Uterus (tissue), 4 donors: Measurements from ENCODE around the gene PCDHA2. TPM values are rescaled to one million over a fixed set of nuclear protein-coding genes. Genes with fewer than 3 reads are reported as not detected.
"Not testable (repeated sequence)": the region's sequence is repeated elsewhere in the genome, so short reads cannot be mapped to it uniquely, and the experiment has no call there.

Experiments
- DNase-seq, 2 donors: peaks; one replicate each; pipeline ENCODE4 v3.0.0-alpha.2; 2019 to 2020
- H3K27ac ChIP-seq, 2 donors: fragments of 200-600 bp; sonication (generic); 1 replicate in 1 of 2; 2 replicates in 1 of 2; pipeline ENCODE4 v1.5.1; 2016 to 2018
- H3K27me3 ChIP-seq, 2 donors: fragments of 200-600 bp; sonication (generic); one replicate each; pipeline ENCODE4 v1.5.1; 2018 to 2019; ENCODE audit warnings: control low read depth in 1 of 2
- H3K36me3 ChIP-seq, 2 donors: fragments of 200-600 bp; sonication (generic); one replicate each; pipeline ENCODE4 v1.5.1; 2019; ENCODE audit warnings: control low read depth in 1 of 2
- H3K4me1 ChIP-seq, 2 donors: fragments of 200-600 bp; sonication (generic); one replicate each; pipeline ENCODE4 v1.5.1; 2018 to 2019; ENCODE audit warnings: control low read depth in 1 of 2
- H3K4me3 ChIP-seq, 2 donors: fragments of 200-600 bp; sonication (generic); 1 replicate in 1 of 2; 2 replicates in 1 of 2; pipeline ENCODE4 v1.5.1; 2018 to 2019; ENCODE audit warnings: mild to moderate bottlenecking in 1 of 2
- H3K9me3 ChIP-seq, 2 donors: fragments of 200-600 bp; sonication (generic); one replicate each; pipeline ENCODE4 v1.5.1; 2019; ENCODE audit warnings: control low read depth in 1 of 2
- POLR2A ChIP-seq, 2 donors: fragments of 450-650 bp; IDR thresholded peaks; one replicate each; pipeline ENCODE4 v1.6.1; 2016; ENCODE audit warnings: antibody characterized with exemption in 2 of 2, mild to moderate bottlenecking in 1 of 2, moderate library complexity in 1 of 2
- intact Hi-C: fragments of 100-400 bp; cut with DNase I; formaldehyde crosslinking; loops from one replicate; pipeline ENCODE4 v1.15.1; 2023; ENCODE audit warnings: low total_unique reads
- total RNA-seq, 4 donors: library from RNA; depleted of rRNA in 3 of 4; stranded (reverse); fragments of >200 nt in 3 of 4; gene quantifications; one replicate each; pipeline versions ENCODE4 v1.1.0 to v1.2.4, GENCODE V29; 2014 to 2023
- TF ChIP-seq, protein P1 (sequence below), 4 experiments: fragments of 200-600 bp in 2 of 4; fragments of 450-650 bp in 2 of 4; sonication (generic) in 2 of 4; IDR thresholded peaks; one replicate each; pipeline ENCODE4 v1.5.1; 2016 to 2019; ENCODE audit warnings: antibody characterized with exemption in 4 of 4, mild to moderate bottlenecking in 2 of 4, moderate library complexity in 1 of 4
- donor health status: DM: yes; HTN: yes; CAD: no.

Gene PCDHA2
- total RNA-seq, 4 donors from 2014 or later = 0.26 to 0.76 (median 0.52) TPM; not detected in 1

DNA sequence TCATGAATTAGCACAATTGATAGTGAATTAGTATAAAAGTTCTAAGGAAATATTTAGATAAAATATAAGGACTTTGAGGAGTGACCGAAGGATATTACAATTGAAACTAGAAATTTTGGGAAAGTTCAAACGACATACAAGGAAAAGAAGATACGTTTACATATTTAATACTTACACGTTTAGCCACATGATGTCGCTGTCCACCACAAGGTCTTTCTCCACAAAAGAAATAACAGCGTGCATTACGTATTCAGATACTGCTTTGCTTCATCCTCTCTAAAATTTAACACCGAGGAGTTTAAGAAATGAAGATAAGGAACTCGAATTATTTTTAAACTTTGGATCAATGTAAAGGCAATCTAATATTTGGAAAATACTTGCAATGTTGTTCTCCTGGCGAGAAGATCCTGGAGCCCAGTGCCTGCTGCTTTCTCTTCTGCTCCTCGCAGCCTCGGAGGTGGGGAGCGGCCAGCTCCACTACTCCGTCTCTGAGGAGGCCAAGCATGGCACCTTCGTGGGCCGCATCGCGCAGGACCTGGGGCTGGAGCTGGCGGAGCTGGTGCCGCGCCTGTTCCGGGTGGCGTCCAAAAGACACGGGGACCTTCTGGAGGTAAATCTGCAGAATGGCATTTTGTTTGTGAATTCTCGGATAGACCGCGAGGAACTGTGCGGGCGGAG lies 6.3 kb downstream of the PCDHA2 start, which contains the start of gene PCDHA3:
Gene PCDHA3, plus strand, starts transcription at position 242 of the 678 bp plus-strand sequence.
- Histone ChIP-seq H3K4me1 (no peaks in the 10 kb centered on the region), H3K27ac (peak within 1 kb of the TSS in 1 of 2 donors; percentile 59)

DNA sequence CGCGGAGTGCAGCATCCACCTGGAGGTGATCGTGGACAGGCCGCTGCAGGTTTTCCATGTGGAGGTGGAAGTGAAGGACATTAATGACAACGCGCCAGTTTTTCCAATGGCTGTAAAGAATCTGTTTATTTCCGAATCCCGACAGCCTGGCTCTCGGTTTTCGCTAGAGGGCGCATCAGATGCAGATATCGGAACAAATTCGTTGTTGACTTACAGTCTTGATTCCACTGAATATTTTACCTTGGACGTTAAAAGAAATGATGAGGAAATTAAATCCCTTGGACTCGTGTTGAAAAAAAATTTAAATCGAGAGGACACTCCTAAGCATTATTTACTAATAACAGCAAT lies 6.8 kb downstream of the PCDHA2 start:
- H3K9me3 ChIP-seq = peaks cover 0 to 4% of the 10 kb centered on the region in 2 donors
- TF ChIP-seq, protein P1, sequence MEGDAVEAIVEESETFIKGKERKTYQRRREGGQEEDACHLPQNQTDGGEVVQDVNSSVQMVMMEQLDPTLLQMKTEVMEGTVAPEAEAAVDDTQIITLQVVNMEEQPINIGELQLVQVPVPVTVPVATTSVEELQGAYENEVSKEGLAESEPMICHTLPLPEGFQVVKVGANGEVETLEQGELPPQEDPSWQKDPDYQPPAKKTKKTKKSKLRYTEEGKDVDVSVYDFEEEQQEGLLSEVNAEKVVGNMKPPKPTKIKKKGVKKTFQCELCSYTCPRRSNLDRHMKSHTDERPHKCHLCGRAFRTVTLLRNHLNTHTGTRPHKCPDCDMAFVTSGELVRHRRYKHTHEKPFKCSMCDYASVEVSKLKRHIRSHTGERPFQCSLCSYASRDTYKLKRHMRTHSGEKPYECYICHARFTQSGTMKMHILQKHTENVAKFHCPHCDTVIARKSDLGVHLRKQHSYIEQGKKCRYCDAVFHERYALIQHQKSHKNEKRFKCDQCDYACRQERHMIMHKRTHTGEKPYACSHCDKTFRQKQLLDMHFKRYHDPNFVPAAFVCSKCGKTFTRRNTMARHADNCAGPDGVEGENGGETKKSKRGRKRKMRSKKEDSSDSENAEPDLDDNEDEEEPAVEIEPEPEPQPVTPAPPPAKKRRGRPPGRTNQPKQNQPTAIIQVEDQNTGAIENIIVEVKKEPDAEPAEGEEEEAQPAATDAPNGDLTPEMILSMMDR (IDR thresholded peaks at IDR 0.05) = peak in 2 of 4 experiments; percentile 8 to 27
- TF ChIP-seq POLR2A (IDR thresholded peaks at IDR 0.05) = no peak
- H3K4me3 ChIP-seq = peak overlapping the region; percentile 2 to 29
- no peaks in the 10 kb centered on the region for H3K4me1 ChIP-seq
- no peaks in the 10 kb centered on the region for H3K36me3 ChIP-seq
- no peaks in the 10 kb centered on the region for H3K27me3 ChIP-seq
- DNase-seq = no peak
- intact Hi-C loops = no loop called here
- H3K27ac ChIP-seq = peak overlapping the region in 1 of 2 donors; percentile 59

More for the DNA sequence above, 6.3 kb downstream of the PCDHA2 start, which contains the start of gene PCDHA3:
- no peak for TF ChIP-seq POLR2A (IDR thresholded peaks at IDR 0.05)
- TF ChIP-seq, protein P1 (IDR thresholded peaks at IDR 0.05) = peak in 2 of 4 experiments; percentile 27 to 32
- H3K4me3 ChIP-seq = peak within 1 kb of the TSS; percentile 2 to 29
- DNase-seq = no peak
- H3K9me3 ChIP-seq = peaks cover 0 to 7% of the 10 kb centered on the region in 2 donors
- intact Hi-C loops = no loop called here
- no peaks in the 10 kb centered on the region for H3K36me3 ChIP-seq
- no peaks in the 10 kb centered on the region for H3K27me3 ChIP-seq

DNA sequence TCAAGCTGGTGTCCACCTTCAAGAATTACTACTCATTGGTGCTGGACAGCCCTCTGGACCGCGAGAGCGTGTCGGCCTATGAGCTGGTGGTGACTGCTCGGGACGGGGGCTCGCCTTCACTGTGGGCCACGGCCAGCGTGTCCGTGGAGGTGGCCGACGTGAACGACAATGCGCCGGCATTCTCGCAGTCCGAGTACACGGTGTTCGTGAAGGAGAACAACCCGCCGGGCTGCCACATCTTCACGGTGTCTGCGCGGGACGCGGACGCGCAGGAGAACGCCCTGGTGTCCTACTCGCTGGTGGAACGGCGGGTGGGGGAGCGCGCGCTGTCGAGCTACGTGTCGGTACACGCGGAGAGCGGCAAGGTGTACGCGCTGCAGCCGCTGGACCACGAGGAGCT lies 7.7 kb downstream of the PCDHA2 start:
- H3K9me3 ChIP-seq, H3K4me3 ChIP-seq, H3K36me3 ChIP-seq, intact Hi-C loops, H3K4me1 ChIP-seq, H3K27me3 ChIP-seq, DNase-seq, H3K27ac ChIP-seq: not testable (repeated sequence)

DNA sequence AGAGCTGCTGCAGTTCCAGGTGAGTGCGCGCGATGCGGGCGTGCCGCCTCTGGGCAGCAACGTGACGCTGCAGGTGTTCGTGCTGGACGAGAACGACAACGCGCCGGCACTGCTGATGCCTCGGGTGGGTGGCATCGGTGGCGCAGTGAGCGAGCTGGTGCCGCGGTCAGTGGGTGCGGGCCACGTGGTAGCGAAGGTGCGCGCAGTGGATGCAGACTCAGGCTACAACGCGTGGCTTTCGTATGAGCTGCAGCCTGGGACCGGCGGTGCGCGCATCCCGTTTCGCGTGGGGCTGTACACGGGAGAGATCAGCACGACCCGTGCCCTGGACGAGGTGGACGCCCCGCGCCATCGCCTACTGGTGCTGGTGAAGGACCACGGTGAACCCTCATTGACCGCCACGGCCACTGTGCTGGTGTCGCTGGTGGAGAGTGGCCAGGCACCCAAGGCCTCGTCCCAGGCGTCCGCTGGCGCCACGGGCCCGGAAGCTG lies 8.2 kb downstream of the PCDHA2 start:
- no peaks in the 10 kb centered on the region for H3K4me1 ChIP-seq
- H3K36me3 ChIP-seq = no peaks in the 10 kb centered on the region
- TF ChIP-seq, protein P1 (IDR thresholded peaks at IDR 0.05) = no peak
- no peak for TF ChIP-seq POLR2A (IDR thresholded peaks at IDR 0.05)
- intact Hi-C loops = no loop called here
- H3K4me3 ChIP-seq = no peak overlapping the region
- no peaks in the 10 kb centered on the region for H3K27me3 ChIP-seq
- no peak overlapping the region for H3K27ac ChIP-seq
- no peaks in the 10 kb centered on the region for H3K9me3 ChIP-seq
- DNase-seq = no peak

DNA sequence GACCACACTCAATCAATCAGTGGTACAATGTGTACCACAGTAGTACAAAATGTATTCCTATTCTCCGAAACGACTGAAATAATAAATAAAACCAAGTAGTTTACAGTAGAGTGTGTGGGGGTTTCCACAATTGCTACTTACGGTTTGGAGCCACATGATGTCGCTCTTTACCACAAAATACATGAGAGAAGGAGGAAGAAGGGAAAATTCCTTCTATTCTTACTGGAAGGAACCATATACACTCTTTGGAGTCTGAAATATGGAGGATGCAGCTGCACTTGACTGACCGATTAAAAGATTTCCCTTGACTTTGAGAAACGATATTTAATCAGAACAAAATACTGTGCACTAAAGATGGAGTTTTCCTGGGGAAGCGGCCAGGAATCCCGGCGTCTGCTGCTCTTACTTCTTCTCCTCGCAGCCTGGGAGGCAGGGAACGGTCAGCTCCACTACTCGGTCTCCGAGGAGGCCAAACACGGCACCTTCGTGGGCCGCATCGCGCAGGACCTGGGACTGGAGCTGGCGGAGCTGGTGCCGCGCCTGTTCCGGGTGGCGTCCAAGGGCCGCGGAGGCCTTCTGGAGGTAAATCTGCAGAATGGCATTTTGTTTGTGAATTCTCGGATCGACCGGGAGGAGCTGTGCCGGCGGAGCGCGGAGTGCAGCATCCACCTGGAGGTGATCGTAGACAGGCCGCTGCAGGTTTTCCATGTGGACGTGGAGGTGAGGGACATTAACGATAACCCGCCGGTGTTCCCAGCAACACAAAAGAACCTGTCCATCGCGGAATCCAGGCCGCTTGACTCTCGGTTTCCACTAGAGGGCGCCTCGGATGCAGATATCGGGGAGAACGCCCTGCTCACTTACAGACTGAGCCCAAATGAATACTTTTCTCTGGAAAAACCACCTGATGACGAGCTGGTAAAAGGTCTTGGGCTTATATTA lies 12.5 kb downstream of the PCDHA2 start, which contains the start of gene PCDHA4:
Gene PCDHA4, plus strand, starts transcription at position 235 of the 942 bp plus-strand sequence.
- H3K4me1 ChIP-seq = no peaks in the 10 kb centered on the region
- H3K27ac ChIP-seq = peak within 1 kb of the TSS; percentile 33 to 44
- TF ChIP-seq, protein P1 (IDR thresholded peaks at IDR 0.05) = peak; percentile 15 to 43 (median 28)
- no peak for TF ChIP-seq POLR2A (IDR thresholded peaks at IDR 0.05)
- no peaks in the 10 kb centered on the region for H3K9me3 ChIP-seq
- no peaks in the 10 kb centered on the region for H3K36me3 ChIP-seq
- intact Hi-C loops = no loop called here
- DNase-seq = peak; percentile 32 to 45
- peak within 1 kb of the TSS; percentile 13 to 19 for H3K4me3 ChIP-seq
- H3K27me3 ChIP-seq = no peaks in the 10 kb centered on the region

DNA sequence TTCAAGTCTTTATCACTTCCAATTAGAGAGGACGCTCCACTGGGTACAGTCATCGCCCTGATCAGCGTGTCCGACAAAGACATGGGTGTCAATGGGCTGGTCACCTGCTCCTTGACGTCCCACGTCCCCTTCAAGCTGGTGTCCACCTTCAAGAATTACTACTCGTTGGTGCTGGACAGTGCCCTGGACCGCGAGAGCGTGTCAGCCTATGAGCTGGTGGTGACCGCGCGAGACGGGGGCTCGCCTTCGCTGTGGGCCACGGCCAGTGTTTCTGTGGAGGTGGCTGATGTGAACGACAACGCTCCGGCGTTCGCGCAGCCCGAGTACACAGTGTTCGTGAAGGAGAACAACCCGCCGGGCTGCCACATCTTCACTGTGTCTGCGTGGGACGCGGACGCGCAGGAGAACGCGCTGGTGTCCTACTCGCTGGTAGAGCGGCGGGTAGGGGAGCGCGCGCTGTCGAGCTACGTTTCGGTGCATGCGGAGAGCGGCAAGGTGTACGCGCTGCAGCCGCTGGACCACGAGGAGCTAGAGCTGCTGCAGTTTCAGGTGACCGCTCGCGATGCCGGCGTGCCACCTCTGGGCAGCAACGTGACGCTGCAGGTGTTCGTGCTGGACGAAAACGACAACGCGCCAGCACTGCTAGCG lies 13.7 kb downstream of the PCDHA2 start:
- H3K4me3 ChIP-seq, H3K27ac ChIP-seq, H3K27me3 ChIP-seq, H3K4me1 ChIP-seq, DNase-seq, H3K9me3 ChIP-seq, intact Hi-C loops, H3K36me3 ChIP-seq: not testable (repeated sequence)
